Measurements from ENCODE around the gene FBXW2.

The FBXW2 gene

DNA sequence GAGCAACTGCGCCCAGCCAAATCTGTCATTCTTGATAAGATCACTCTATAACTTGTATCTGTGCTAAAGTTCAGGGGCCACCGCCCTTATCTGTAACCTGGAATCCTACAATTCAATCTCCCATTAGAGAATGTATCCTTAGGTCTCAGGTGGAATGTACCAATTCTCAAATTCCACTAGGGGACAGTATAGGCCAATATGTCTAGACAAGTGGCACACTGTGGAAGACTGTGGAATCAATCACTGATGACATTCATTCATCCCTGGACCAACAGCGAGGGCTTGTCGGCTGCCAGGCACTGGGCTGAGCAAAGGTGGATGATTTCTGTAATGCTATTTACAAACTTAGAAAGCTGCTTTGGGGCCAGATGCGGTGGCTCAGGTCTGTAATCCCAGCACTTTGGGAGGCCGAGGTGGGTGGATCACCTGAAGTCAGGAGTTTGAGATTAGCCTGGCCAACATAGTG is 50.2 kb downstream of the FBXW2 start:
- Histone ChIP-seq H3K9me3 (ENCODE audit: insufficient read depth, low read depth, low read length) (no peaks in the 10 kb centered on the region), H3K27ac (ENCODE audit: low read depth, low read length) (no peak overlapping the region), H3K9ac (ENCODE audit: low read depth, low read length) (no peak overlapping the region), H3K36me3 (ENCODE audit: insufficient read depth, low read length) (no peaks in the 10 kb centered on the region), H3K4me1 (ENCODE audit: insufficient read depth, low read length) (no peaks in the 10 kb centered on the region), H3K4me3 (ENCODE audit: low read length) (no peak overlapping the region), H3K27me3 (ENCODE audit: insufficient read depth, low read length) (no peaks in the 10 kb centered on the region)
- WGBS, result 97% methylated on average over 6 of the region's 6 CpGs

DNA sequence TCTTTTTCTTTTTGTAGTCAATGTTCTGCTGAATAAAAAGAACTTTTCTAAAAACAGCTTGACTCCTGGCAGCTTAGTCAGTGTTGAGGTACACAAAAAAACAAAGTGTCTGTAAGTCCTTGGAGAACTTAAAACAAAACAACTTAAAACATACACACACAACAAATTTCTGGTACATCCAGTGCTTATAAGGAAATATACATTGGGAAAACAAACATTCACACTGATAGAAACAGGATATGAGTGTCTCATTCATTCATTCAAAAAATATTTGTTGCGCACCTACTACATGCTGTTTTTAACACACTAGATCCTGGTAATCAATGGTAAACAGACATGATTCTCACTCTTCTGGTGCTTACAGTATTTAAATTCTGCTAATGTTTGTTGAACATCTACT is 51.5 kb downstream of the FBXW2 start:
- H3K4me3 ChIP-seq (ENCODE audit: low read length), result no peak overlapping the region
- no peaks in the 10 kb centered on the region for H3K9me3 ChIP-seq (ENCODE audit: insufficient read depth, low read depth, low read length)
- no peaks in the 10 kb centered on the region for H3K27me3 ChIP-seq (ENCODE audit: insufficient read depth, low read length)
- WGBS, result 100% methylated on average over 1 of the region's 1 CpG
- H3K36me3 ChIP-seq (ENCODE audit: insufficient read depth, low read length), result no peaks in the 10 kb centered on the region
- no peak overlapping the region for H3K9ac ChIP-seq (ENCODE audit: low read depth, low read length)
- no peaks in the 10 kb centered on the region for H3K4me1 ChIP-seq (ENCODE audit: insufficient read depth, low read length)
- no peak overlapping the region for H3K27ac ChIP-seq (ENCODE audit: low read depth, low read length)

DNA sequence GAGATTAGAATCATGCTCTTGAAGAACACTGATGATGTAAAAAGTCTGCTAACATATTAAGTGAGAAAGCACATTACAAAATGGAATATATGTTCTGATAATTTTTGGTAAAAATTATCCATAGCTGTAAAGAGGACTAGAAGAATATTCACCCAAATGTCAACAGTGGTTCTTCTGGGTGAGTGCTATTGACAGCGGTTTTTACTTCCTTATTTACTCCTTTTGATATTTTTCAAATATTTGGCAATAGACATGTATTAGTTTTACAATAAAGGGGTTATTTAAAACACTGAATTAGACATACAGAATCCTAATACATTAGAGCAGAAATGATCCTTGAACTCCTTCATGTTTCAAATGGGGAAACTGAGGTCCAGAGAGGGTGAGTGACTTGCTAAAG is 52.0 kb downstream of the FBXW2 start:
- Histone ChIP-seq H3K4me3 (ENCODE audit: low read length) (no peak overlapping the region), H3K27ac (ENCODE audit: low read depth, low read length) (no peak overlapping the region), H3K9ac (ENCODE audit: low read depth, low read length) (no peak overlapping the region), H3K27me3 (ENCODE audit: insufficient read depth, low read length) (no peaks in the 10 kb centered on the region), H3K9me3 (ENCODE audit: insufficient read depth, low read depth, low read length) (no peaks in the 10 kb centered on the region), H3K36me3 (ENCODE audit: insufficient read depth, low read length) (no peaks in the 10 kb centered on the region), H3K4me1 (ENCODE audit: insufficient read depth, low read length) (no peaks in the 10 kb centered on the region)
- no CpG with 5 or more reads among the region's 1 CpG for WGBS

DNA sequence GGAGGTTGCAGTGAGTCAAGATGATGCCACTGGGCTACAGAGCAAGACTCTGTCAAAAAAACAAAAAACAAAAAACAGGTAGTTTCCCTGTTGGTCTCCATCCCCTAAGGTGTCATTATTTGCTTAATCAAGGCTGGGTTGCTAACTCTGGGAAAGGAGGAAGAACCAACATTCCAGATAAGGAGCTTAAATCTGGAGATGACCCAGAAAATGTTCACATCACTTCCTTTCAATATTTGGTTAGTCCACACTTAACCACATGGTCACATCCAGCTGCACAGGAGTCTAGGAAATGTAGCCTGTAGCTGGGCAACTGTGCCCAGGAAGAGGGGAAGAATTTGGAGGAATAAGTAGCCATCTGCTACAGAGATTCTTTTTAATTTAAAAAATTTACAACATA is 53.1 kb downstream of the FBXW2 start:
- Histone ChIP-seq H3K9me3 (ENCODE audit: insufficient read depth, low read depth, low read length) (no peaks in the 10 kb centered on the region), H3K4me1 (ENCODE audit: insufficient read depth, low read length) (no peaks in the 10 kb centered on the region), H3K9ac (ENCODE audit: low read depth, low read length) (no peak overlapping the region), H3K36me3 (ENCODE audit: insufficient read depth, low read length) (no peaks in the 10 kb centered on the region), H3K4me3 (ENCODE audit: low read length) (no peak overlapping the region), H3K27me3 (ENCODE audit: insufficient read depth, low read length) (no peaks in the 10 kb centered on the region), H3K27ac (ENCODE audit: low read depth, low read length) (no peak overlapping the region)

DNA sequence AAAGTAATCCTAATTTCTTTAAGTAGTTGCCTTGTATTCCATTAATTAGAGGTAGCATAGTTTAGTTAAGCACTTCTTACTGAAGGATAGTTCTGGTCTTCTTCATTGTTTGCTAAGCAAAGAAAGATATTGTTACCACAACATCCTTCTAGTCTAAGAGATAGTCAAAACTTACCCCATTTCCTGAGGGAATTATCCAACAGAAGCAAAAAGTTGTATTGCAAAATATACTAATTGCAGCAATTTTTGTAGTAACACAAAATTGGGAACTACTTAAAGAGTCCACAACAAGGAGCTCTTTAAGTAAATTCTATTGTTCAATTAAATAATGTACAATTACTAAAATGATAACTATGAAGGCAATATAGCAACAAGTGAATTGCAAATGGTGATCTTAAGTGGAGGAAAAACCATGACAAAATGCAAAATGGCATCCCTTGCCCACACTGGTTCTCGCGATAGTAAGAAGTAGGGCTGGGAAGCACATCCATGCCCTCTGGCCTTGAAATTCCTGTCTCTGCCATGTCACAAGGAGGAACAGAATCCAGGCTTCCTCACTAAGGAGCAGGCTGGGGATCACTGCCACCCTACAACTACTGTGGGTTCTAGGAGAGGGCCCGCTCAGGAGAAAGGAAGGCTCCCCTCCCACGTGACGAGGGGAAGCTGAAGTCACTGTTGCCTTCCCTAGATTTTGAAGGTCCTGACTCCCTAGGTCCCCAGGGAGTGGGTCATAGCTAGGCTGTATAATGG is 55.6 kb downstream of the FBXW2 start:
- no peak overlapping the region for H3K27ac ChIP-seq (ENCODE audit: low read depth, low read length)
- no peak overlapping the region for H3K9ac ChIP-seq (ENCODE audit: low read depth, low read length)
- H3K4me3 ChIP-seq (ENCODE audit: low read length), result no peak overlapping the region
- H3K9me3 ChIP-seq (ENCODE audit: insufficient read depth, low read depth, low read length), result no peaks in the 10 kb centered on the region
- no peaks in the 10 kb centered on the region for H3K4me1 ChIP-seq (ENCODE audit: insufficient read depth, low read length)
- H3K36me3 ChIP-seq (ENCODE audit: insufficient read depth, low read length), result no peaks in the 10 kb centered on the region
- WGBS, result 93% methylated on average over 5 of the region's 5 CpGs
- H3K27me3 ChIP-seq (ENCODE audit: insufficient read depth, low read length), result no peaks in the 10 kb centered on the region

DNA sequence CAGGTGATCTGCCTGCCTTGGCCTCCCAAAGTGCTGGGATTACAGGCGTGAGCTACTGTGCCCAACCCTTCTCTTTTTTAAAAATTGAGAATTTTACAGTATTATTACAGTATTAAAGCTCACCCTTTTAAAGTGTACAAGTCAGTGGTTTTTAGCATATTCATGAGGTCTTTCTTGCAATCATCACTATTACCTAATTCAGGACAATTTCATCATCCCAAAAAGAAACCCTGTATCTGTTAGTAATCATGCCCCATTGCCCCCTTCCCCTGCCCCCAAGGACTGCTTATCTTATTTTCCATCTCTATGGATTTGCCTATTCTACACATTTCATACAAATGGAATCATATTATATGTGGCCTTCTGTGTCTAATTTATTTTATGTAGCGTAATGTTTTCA is 56.3 kb downstream of the FBXW2 start:
- no peaks in the 10 kb centered on the region for H3K4me1 ChIP-seq (ENCODE audit: insufficient read depth, low read length)
- no peaks in the 10 kb centered on the region for H3K36me3 ChIP-seq (ENCODE audit: insufficient read depth, low read length)
- WGBS, result 73% methylated on average over 1 of the region's 2 CpGs
- H3K27ac ChIP-seq (ENCODE audit: low read depth, low read length), result no peak overlapping the region
- H3K9me3 ChIP-seq (ENCODE audit: insufficient read depth, low read depth, low read length), result no peaks in the 10 kb centered on the region
- H3K9ac ChIP-seq (ENCODE audit: low read depth, low read length), result no peak overlapping the region
- no peak overlapping the region for H3K4me3 ChIP-seq (ENCODE audit: low read length)
- no peaks in the 10 kb centered on the region for H3K27me3 ChIP-seq (ENCODE audit: insufficient read depth, low read length)

DNA sequence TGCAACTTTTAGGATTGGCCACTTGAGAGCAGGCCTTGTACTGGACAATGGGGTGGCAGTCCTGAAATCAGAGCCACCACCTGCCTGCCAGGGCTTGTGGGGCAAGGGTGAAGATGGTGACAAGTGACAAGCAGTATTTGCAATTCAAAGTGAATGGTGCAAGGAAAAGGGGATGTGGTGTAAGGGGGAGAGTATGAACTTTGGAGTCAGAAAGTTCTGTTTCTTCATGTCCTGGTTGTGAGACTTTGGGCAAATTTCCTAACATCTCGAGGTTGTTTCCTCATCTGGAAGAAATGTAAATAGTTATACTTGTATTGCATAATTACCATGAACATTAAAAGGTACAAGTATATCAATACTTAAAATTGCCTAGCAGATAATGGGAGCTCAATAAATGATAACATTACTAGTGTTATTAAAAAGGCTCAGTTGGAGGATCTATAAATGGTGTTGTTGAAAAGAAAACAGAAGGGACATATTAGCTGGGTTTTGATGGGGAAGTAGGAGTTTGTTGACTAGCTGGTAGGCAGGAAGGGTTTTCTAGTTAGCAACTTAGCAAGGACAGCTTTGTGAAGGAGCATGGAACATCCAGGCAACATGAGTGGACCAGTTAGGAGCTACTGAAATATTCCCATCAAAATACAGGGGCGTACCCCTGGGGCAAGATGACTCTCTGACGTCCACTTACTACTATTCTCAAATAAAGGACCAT is 57.6 kb downstream of the FBXW2 start:
- WGBS, result 93% methylated on average over 2 of the region's 3 CpGs
- no peak overlapping the region for H3K4me3 ChIP-seq (ENCODE audit: low read length)
- H3K36me3 ChIP-seq (ENCODE audit: insufficient read depth, low read length), result no peaks in the 10 kb centered on the region
- no peaks in the 10 kb centered on the region for H3K4me1 ChIP-seq (ENCODE audit: insufficient read depth, low read length)
- H3K27ac ChIP-seq (ENCODE audit: low read depth, low read length), result no peak overlapping the region
- no peaks in the 10 kb centered on the region for H3K27me3 ChIP-seq (ENCODE audit: insufficient read depth, low read length)
- H3K9ac ChIP-seq (ENCODE audit: low read depth, low read length), result no peak overlapping the region
- no peaks in the 10 kb centered on the region for H3K9me3 ChIP-seq (ENCODE audit: insufficient read depth, low read depth, low read length)

DNA sequence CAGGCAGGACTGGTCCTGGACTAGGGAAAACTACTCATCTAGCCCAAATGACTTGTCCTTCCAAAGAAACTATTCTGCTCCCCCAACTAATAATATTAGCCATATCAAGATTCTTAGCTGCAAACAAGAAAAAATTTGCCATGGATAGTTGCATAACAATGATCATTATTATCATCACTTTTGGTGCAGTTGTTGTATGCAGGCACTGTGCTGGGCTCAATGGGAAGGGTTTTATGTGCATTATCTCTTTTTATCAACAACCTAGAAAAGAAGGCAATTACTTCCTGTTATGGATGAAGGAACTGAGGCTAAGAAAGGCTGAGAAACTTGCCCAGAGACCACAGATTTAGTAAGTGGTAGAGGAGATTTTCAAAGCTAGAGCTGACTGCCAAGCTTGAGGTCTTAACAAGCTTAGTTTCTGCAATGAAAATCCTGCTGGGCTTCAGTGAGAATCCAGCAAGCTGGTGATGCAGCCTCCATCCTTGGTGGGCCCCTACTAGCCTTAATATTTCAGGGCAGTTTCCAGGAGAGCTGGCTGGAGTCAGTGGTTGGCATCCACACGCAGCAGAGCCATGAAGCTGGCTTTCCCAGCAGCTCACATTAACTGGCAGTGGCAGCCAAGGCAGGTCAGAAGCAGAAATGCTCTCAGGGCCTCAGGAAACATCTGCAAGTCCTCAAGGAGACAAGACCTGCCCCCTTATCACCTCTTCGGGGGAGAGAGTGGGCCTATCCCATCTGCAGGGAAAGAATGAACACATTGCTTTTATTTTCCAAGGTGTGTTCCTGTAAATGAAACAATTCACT is 58.4 kb downstream of the FBXW2 start:
- Histone ChIP-seq H3K9ac (ENCODE audit: low read depth, low read length) (no peak overlapping the region), H3K36me3 (ENCODE audit: insufficient read depth, low read length) (no peaks in the 10 kb centered on the region), H3K4me1 (ENCODE audit: insufficient read depth, low read length) (no peaks in the 10 kb centered on the region), H3K4me3 (ENCODE audit: low read length) (no peak overlapping the region), H3K27me3 (ENCODE audit: insufficient read depth, low read length) (no peaks in the 10 kb centered on the region), H3K27ac (ENCODE audit: low read depth, low read length) (no peak overlapping the region), H3K9me3 (ENCODE audit: insufficient read depth, low read depth, low read length) (no peaks in the 10 kb centered on the region)
- 87% methylated on average over 2 of the region's 2 CpGs for WGBS

DNA sequence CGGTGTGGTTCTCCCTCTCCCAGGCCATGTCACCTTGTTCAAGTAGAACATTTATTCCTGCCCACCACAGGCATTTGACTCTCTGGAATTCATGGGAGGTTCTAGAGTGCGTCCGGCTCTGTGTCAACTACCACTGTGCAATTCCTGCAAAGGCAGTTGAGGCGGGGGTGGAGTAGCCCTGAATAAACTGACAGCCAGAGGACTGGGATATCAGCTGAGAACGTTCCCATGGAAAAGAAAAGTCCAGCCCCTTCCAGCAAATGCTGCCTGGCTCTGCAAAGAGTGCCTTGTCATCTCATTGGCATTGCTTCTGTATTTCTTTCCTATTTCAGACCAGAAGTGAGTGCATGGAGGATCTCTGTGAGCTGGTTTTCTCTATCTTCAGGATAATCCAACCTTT is 60.0 kb downstream of the FBXW2 start:
- Histone ChIP-seq H3K36me3 (ENCODE audit: insufficient read depth, low read length) (no peaks in the 10 kb centered on the region), H3K27ac (ENCODE audit: low read depth, low read length) (no peak overlapping the region), H3K9me3 (ENCODE audit: insufficient read depth, low read depth, low read length) (no peaks in the 10 kb centered on the region), H3K4me1 (ENCODE audit: insufficient read depth, low read length) (no peaks in the 10 kb centered on the region), H3K9ac (ENCODE audit: low read depth, low read length) (no peak overlapping the region), H3K4me3 (ENCODE audit: low read length) (no peak overlapping the region), H3K27me3 (ENCODE audit: insufficient read depth, low read length) (no peaks in the 10 kb centered on the region)
- 92% methylated on average over 5 of the region's 5 CpGs for WGBS

DNA sequence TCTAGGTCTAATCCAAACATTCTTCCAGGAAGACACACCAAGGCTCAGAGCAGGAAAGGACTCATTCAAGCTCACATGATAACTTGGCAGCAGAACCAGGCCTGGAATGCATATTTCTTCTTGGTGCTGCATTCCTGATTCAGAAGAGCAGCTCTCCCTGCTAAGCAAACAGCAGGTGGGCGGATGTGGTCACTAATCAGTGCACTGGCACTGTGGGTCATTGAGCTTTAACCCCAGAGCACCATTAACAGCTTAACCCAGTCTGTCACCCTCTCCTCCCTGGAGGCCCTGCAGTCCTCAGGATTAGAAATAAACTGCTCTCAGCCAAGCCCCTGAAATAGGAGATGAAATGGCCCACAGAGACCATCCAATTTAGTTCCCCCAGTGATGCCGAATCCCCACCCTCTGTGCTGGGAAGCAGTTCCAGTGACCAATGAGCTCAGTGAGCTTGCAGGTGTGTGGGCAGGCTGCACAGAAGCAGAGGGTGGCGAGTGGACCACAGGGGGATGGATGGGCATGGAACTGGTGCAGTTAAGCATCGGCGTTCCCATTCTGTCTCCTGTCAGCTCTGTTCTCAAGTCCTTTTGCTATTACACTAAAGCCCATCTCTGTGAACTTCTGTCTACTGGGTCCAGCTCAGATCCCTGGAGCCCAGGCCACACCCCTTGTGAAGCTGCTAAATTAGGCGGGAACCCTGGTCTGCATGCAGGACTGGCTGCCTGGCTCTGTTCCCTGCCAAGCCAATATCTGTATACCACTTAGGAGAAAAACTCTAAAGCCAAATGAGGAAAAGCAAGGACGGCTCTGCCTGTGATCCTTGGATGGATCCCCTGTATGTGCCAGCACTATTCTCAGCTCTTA is 62.3 kb downstream of the FBXW2 start:
- WGBS, result 84% methylated on average over 7 of the region's 7 CpGs
- Histone ChIP-seq H3K9ac (ENCODE audit: low read depth, low read length) (no peak overlapping the region), H3K27me3 (ENCODE audit: insufficient read depth, low read length) (no peaks in the 10 kb centered on the region), H3K4me1 (ENCODE audit: insufficient read depth, low read length) (no peaks in the 10 kb centered on the region), H3K36me3 (ENCODE audit: insufficient read depth, low read length) (no peaks in the 10 kb centered on the region), H3K27ac (ENCODE audit: low read depth, low read length) (no peak overlapping the region), H3K9me3 (ENCODE audit: insufficient read depth, low read depth, low read length) (no peaks in the 10 kb centered on the region), H3K4me3 (ENCODE audit: low read length) (no peak overlapping the region)
